ENCODE data around the gene CDKN1A. TPM values are rescaled to one million over a fixed set of nuclear protein-coding genes. Genes with fewer than 3 reads are reported as not detected.

The CDKN1A gene
- total RNA-seq, 1 experiment from 2014 or later, result 17.4 TPM

DNA sequence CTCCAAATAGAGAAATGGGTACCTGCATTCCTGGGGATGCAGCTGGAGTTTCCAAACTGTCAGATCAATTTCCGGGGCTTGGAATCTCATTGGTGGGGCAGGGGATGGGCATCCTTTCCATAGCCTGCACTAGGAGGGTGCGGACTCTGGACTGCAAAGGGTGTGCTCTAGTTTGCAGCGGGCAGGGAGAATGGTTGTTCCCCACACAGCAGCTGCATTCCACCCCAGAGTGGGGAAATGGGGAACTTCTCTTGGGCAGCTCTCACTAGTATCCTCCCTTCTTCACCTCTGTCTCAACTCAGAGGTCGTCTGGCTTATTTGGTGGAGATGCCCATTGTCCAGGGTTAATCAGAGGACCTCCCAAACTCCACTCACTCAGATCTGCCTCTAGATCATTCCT, 34.5 kb upstream of the CDKN1A start:
- Histone ChIP-seq H3K18ac (ENCODE audit: insufficient read length, low read depth, low read length) (no peak overlapping the region), H3K4ac (ENCODE audit: low read depth, low read length) (no peak overlapping the region), H2BK12ac (ENCODE audit: insufficient read length, low read depth, low read length) (no peak overlapping the region), H2BK5ac (ENCODE audit: insufficient read length, low read length) (no peak overlapping the region), H3K23me2 (ENCODE audit: insufficient read length, low read depth, low read length, poor library complexity, severe bottlenecking) (no peaks in the 10 kb centered on the region), H3K79me1 (ENCODE audit: insufficient read depth, low read depth, low read length, poor library complexity, severe bottlenecking) (no peaks in the 10 kb centered on the region), H3K14ac (ENCODE audit: insufficient read depth, low read length) (no peak overlapping the region), H2BK120ac (ENCODE audit: low read depth, low read length, poor library complexity, severe bottlenecking) (no peak overlapping the region), H3K56ac (ENCODE audit: insufficient read length, low read depth, low read length) (no peak overlapping the region), H3K27ac (ENCODE audit: insufficient read length, low read depth, low read length) (no peak overlapping the region), H2BK20ac (ENCODE audit: low read depth, low read length, poor library complexity, severe bottlenecking) (no peak overlapping the region), H2AFZ (ENCODE audit: low read length) (no peak overlapping the region), H4K20me1 (ENCODE audit: control insufficient read depth, insufficient read depth, insufficient read length) (no peaks in the 10 kb centered on the region), H3K23ac (ENCODE audit: insufficient read length, low read depth, low read length) (no peak overlapping the region), H4K8ac (replicated peaks; ENCODE audit: insufficient read length, low read depth, low read length) (no peak overlapping the region), H4K91ac (ENCODE audit: insufficient read length, low read depth, low read length) (no peak overlapping the region), H3K79me2 (ENCODE audit: insufficient read depth, low read length) (no peaks in the 10 kb centered on the region), H3K9ac (ENCODE audit: extremely low read depth, insufficient read length, low read length) (no peak overlapping the region), H3K27me3 (ENCODE audit: insufficient read depth, low read length) (no peaks in the 10 kb centered on the region), H3K9me3 (ENCODE audit: control insufficient read depth, low read depth, low read length) (no peaks in the 10 kb centered on the region), H4K5ac (ENCODE audit: insufficient read length, low read depth, low read length) (no peak overlapping the region), H3K4me1 (ENCODE audit: insufficient read depth, low read length) (no peaks in the 10 kb centered on the region), H2AK5ac (ENCODE audit: insufficient read length, low read length) (no peak overlapping the region), H3T11ph (ENCODE audit: low read length) (no peak overlapping the region), H2BK15ac (ENCODE audit: low read depth, low read length) (no peak overlapping the region), H3K4me2 (ENCODE audit: insufficient read depth, insufficient read length, low read length) (no peak overlapping the region)
- Mint-ChIP-seq H3K4me1 (peaks cover 17% of the 10 kb centered on the region in 2 experiments), H3K27me3 (ENCODE audit: low read depth) (no peaks in the 10 kb centered on the region), H3K4me3 (no peak overlapping the region), H3K36me3 (ENCODE audit: insufficient read depth in 1 of 3, low read depth in 3 of 3) (no peaks in the 10 kb centered on the region), H3K9me3 (no peaks in the 10 kb centered on the region), H3K27ac (no peak overlapping the region)
- no CpG with 5 or more reads among the region's 4 CpGs for WGBS (ENCODE audit: extremely low coverage, insufficient read length, low lambda C conversion rate)
- TF ChIP-seq, protein P1, sequence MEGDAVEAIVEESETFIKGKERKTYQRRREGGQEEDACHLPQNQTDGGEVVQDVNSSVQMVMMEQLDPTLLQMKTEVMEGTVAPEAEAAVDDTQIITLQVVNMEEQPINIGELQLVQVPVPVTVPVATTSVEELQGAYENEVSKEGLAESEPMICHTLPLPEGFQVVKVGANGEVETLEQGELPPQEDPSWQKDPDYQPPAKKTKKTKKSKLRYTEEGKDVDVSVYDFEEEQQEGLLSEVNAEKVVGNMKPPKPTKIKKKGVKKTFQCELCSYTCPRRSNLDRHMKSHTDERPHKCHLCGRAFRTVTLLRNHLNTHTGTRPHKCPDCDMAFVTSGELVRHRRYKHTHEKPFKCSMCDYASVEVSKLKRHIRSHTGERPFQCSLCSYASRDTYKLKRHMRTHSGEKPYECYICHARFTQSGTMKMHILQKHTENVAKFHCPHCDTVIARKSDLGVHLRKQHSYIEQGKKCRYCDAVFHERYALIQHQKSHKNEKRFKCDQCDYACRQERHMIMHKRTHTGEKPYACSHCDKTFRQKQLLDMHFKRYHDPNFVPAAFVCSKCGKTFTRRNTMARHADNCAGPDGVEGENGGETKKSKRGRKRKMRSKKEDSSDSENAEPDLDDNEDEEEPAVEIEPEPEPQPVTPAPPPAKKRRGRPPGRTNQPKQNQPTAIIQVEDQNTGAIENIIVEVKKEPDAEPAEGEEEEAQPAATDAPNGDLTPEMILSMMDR (conservative IDR thresholded peaks at IDR 0.05), result no peak
- DNase-seq, result no peak

Measured in H9 (cell line).